ENCODE results near the gene PCCA.

- no peak for TF ChIP-seq AHR (CRISPR knock-in tag; IDR thresholded peaks at IDR 0.05)
- TF ChIP-seq, protein P1, sequence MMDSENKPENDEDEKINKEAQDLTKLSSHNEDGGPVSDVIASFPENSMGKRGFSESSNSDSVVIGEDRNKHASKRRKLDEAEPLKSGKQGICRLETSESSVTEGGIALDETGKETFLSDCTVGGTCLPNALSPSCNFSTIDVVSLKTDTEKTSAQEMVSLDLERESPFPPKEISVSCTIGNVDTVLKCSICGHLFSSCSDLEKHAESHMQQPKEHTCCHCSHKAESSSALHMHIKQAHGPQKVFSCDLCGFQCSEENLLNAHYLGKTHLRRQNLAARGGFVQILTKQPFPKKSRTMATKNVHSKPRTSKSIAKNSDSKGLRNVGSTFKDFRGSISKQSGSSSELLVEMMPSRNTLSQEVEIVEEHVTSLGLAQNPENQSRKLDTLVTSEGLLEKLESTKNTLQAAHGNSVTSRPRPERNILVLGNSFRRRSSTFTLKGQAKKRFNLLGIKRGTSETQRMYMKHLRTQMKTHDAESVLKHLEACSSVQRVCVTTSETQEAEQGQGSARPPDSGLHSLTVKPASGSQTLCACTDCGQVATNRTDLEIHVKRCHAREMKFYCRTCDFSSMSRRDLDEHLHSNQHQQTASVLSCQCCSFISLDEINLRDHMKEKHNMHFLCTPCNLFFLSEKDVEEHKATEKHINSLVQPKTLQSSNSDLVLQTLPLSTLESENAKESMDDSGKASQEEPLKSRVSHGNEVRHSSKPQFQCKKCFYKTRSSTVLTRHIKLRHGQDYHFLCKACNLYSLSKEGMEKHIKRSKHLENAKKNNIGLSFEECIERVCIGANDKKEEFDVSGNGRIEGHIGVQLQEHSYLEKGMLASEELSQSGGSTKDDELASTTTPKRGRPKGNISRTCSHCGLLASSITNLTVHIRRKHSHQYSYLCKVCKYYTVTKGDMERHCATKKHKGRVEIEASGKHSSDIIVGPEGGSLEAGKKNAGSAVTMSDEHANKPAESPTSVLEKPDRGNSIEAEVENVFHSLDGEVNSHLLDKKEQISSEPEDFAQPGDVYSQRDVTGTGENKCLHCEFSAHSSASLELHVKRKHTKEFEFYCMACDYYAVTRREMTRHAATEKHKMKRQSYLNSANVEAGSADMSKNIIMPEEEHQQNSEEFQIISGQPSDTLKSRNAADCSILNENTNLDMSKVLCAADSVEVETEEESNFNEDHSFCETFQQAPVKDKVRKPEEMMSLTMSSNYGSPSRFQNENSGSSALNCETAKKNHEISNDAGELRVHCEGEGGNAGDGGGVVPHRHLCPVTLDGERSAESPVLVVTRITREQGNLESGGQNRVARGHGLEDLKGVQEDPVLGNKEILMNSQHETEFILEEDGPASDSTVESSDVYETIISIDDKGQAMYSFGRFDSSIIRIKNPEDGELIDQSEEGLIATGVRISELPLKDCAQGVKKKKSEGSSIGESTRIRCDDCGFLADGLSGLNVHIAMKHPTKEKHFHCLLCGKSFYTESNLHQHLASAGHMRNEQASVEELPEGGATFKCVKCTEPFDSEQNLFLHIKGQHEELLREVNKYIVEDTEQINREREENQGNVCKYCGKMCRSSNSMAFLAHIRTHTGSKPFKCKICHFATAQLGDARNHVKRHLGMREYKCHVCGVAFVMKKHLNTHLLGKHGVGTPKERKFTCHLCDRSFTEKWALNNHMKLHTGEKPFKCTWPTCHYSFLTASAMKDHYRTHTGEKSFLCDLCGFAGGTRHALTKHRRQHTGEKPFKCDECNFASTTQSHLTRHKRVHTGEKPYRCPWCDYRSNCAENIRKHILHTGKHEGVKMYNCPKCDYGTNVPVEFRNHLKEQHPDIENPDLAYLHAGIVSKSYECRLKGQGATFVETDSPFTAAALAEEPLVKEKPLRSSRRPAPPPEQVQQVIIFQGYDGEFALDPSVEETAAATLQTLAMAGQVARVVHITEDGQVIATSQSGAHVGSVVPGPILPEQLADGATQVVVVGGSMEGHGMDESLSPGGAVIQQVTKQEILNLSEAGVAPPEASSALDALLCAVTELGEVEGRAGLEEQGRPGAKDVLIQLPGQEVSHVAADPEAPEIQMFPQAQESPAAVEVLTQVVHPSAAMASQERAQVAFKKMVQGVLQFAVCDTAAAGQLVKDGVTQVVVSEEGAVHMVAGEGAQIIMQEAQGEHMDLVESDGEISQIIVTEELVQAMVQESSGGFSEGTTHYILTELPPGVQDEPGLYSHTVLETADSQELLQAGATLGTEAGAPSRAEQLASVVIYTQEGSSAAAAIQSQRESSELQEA (CRISPR knock-in tag; IDR thresholded peaks at IDR 0.05; ENCODE audit: not compliant biosample characterization): no peak
- no peak for TF ChIP-seq NCOA2 (CRISPR knock-in tag; IDR thresholded peaks at IDR 0.05)
- TF ChIP-seq ZNF576 (CRISPR knock-in tag; IDR thresholded peaks at IDR 0.05): no peak
- no peak for TF ChIP-seq KLF9 (CRISPR knock-in tag; IDR thresholded peaks at IDR 0.05; ENCODE audit: low read depth)
- no peak for TF ChIP-seq CBFB (CRISPR knock-in tag; IDR thresholded peaks at IDR 0.05)
- TF ChIP-seq CTCF (CRISPR knock-in tag; IDR thresholded peaks at IDR 0.05): no peak
- TF ChIP-seq NFYB (CRISPR knock-in tag; IDR thresholded peaks at IDR 0.05): no peak
These were observed 107.5 kb downstream of the PCCA start for GRCh38 chr13:100196375-100196774.
